DOHH2 (cell line): ENCODE measurements around the gene GLRX5.

ENCODE experiments used
- H3F3A ChIP-seq: fragments of 200-600 bp; sonication (generic), shearing (Covaris generic); 2 replicates; pipeline ENCODE4 v1.6.0; 2016; ENCODE audit warnings: antibody characterized with exemption, mild to moderate bottlenecking; ENCODE audit not compliant: control insufficient read depth, insufficient read depth
- H3K27ac ChIP-seq: fragments of 200-600 bp; sonication (generic); 2 replicates; pipeline ENCODE4 v1.5.1; 2014; ENCODE audit warnings: low read depth, mild to moderate bottlenecking, low read length, moderate library complexity
- H3K27me3 ChIP-seq: fragments of 200-600 bp; sonication (generic); 2 replicates; pipeline ENCODE4 v1.6.1; 2014; ENCODE audit warnings: mild to moderate bottlenecking, low read length, mixed read lengths; ENCODE audit not compliant: control insufficient read depth
- H3K36me3 ChIP-seq: fragments of 200-600 bp; sonication (generic); 2 replicates; pipeline ENCODE4 v1.6.1; 2014; ENCODE audit warnings: mild to moderate bottlenecking, low read length, moderate library complexity, mixed read lengths; ENCODE audit not compliant: control insufficient read depth
- H3K4me1 ChIP-seq: fragments of 200-600 bp; sonication (generic); 2 replicates; pipeline ENCODE4 v1.6.1; 2014; ENCODE audit warnings: mild to moderate bottlenecking, low read length, mixed read lengths; ENCODE audit not compliant: control insufficient read depth
- H3K4me2 ChIP-seq: fragments of 200-600 bp; sonication (generic); 2 replicates; pipeline ENCODE4 v1.6.0; 2014; ENCODE audit warnings: mild to moderate bottlenecking, low read length, moderate library complexity
- H3K4me3 ChIP-seq: fragments of 200-600 bp; sonication (generic); 2 replicates; pipeline ENCODE4 v1.5.1; 2014; ENCODE audit warnings: mild to moderate bottlenecking, low read length, mixed read lengths
- H3K79me2 ChIP-seq: fragments of 200-600 bp; sonication (generic); 2 replicates; pipeline ENCODE4 v1.6.1; 2014; ENCODE audit warnings: mild to moderate bottlenecking, low read length, mixed read lengths; ENCODE audit not compliant: control insufficient read depth
- H3K9me2 ChIP-seq: fragments of 200-600 bp; sonication (generic); replicated peaks from 2 replicates; pipeline ENCODE4 v1.6.1; 2014; ENCODE audit warnings: mild to moderate bottlenecking, low read length, mixed read lengths; ENCODE audit not compliant: control insufficient read depth
- H3K9me3 ChIP-seq: fragments of 200-600 bp; sonication (generic); 2 replicates; pipeline ENCODE4 v1.6.1; 2014; ENCODE audit warnings: antibody characterized with exemption, low read length, mixed read lengths; ENCODE audit not compliant: control insufficient read depth, insufficient read depth
- H4K20me1 ChIP-seq: fragments of 200-600 bp; sonication (generic); 2 replicates; pipeline ENCODE4 v1.6.0; 2014; ENCODE audit warnings: low read depth, mild to moderate bottlenecking, antibody characterized with exemption, low read length, moderate library complexity; ENCODE audit not compliant: control insufficient read depth, insufficient read depth
- CTCF ChIP-seq: fragments of 200-600 bp; sonication (generic); IDR thresholded peaks from one replicate; pipeline ENCODE4 v1.5.1; 2014; ENCODE audit warnings: antibody characterized with exemption, mild to moderate bottlenecking, low read depth, low read length; ENCODE audit not compliant: poor library complexity, severe bottlenecking
- EZH2phosphoT487 ChIP-seq: fragments of 200-600 bp; sonication (generic); IDR thresholded peaks from 2 replicates; pipeline ENCODE4 v1.6.1; 2017; ENCODE audit warnings: borderline replicate concordance, mild to moderate bottlenecking, antibody characterized with exemption, low read length, moderate library complexity, mixed read lengths

Gene GLRX5

GRCh38 chr14:95557832-95558231 is 23.0 kb downstream of the GLRX5 start:
- Histone ChIP-seq H3K27me3 (peaks cover 12% of the 10 kb centered on the region), H3K36me3 (no peaks in the 10 kb centered on the region), H4K20me1 (no peaks in the 10 kb centered on the region), H3K4me3 (no peak overlapping the region), H3K27ac (no peak overlapping the region), H3K79me2 (no peaks in the 10 kb centered on the region), H3K9me3 (no peaks in the 10 kb centered on the region), H3K4me1 (no peaks in the 10 kb centered on the region), H3F3A (no peaks in the 10 kb centered on the region), H3K4me2 (no peak overlapping the region), H3K9me2 (no peaks in the 10 kb centered on the region)
- TF ChIP-seq EZH2phosphoT487 (no peak), CTCF (no peak)

- no peak for TF ChIP-seq EZH2phosphoT487
- TF ChIP-seq CTCF = no peak
- H3K9me3 ChIP-seq = no peaks in the 10 kb centered on the region
- peaks cover 17% of the 10 kb centered on the region for H3K27me3 ChIP-seq
- no peaks in the 10 kb centered on the region for H3K4me1 ChIP-seq
- no peaks in the 10 kb centered on the region for H4K20me1 ChIP-seq
- H3K4me3 ChIP-seq = no peak overlapping the region
- no peaks in the 10 kb centered on the region for H3K36me3 ChIP-seq
- no peak overlapping the region for H3K4me2 ChIP-seq
- no peaks in the 10 kb centered on the region for H3F3A ChIP-seq
- no peak overlapping the region for H3K27ac ChIP-seq
- H3K9me2 ChIP-seq = no peaks in the 10 kb centered on the region
- no peaks in the 10 kb centered on the region for H3K79me2 ChIP-seq
These were observed 24.4 kb downstream of the GLRX5 start for GRCh38 chr14:95559203-95559602.

- H3K27ac ChIP-seq = no peak overlapping the region
- H4K20me1 ChIP-seq = no peaks in the 10 kb centered on the region
These were observed 26.2 kb downstream of the GLRX5 start for GRCh38 chr14:95561001-95561412.

More at GRCh38 chr14:95561001-95561412, 26.2 kb downstream of the GLRX5 start:
- Histone ChIP-seq H3K4me3 (no peak overlapping the region), H3K4me1 (no peaks in the 10 kb centered on the region), H3K27me3 (peaks cover 21% of the 10 kb centered on the region), H3F3A (no peaks in the 10 kb centered on the region), H3K79me2 (no peaks in the 10 kb centered on the region), H3K9me2 (no peaks in the 10 kb centered on the region), H3K9me3 (no peaks in the 10 kb centered on the region), H3K36me3 (no peaks in the 10 kb centered on the region), H3K4me2 (no peak overlapping the region)
- TF ChIP-seq EZH2phosphoT487 (no peak), CTCF (peak; percentile 98)
